Liver (tissue), 3 donors: ENCODE data around the gene ERC1.
"Not testable (repeated sequence)": the region's sequence is repeated elsewhere in the genome, so short reads cannot be mapped to it uniquely, and the experiment has no call there.

Experiments
- FOXA2 ChIP-seq: IDR thresholded peaks from 2 replicates; pipeline ENCODE4 v1.6.1; 2016; ENCODE audit warnings: antibody characterized with exemption
- GABPA ChIP-seq, 2 donors: IDR thresholded peaks in 1 of 2; conservative IDR thresholded peaks in 1 of 2; 2 replicates each; pipeline ENCODE4 v1.6.1; 2016; ENCODE audit warnings: antibody characterized with exemption in 2 of 2, mild to moderate bottlenecking in 1 of 2, moderate library complexity in 1 of 2
- HNF4G ChIP-seq: IDR thresholded peaks from 2 replicates; pipeline ENCODE4 v1.6.1; 2016; ENCODE audit warnings: antibody characterized with exemption
- JUND ChIP-seq, 2 donors: IDR thresholded peaks; 2 replicates each; pipeline ENCODE4 v1.6.1; 2016; ENCODE audit warnings: antibody characterized with exemption in 2 of 2
- MAX ChIP-seq: IDR thresholded peaks from 2 replicates; pipeline ENCODE4 v1.6.1; 2016; ENCODE audit warnings: antibody characterized with exemption
- NR2F2 ChIP-seq: IDR thresholded peaks from 2 replicates; pipeline ENCODE4 v1.6.1; 2016; ENCODE audit warnings: antibody characterized with exemption
- RAD21 ChIP-seq, 2 donors: IDR thresholded peaks; 2 replicates each; pipeline ENCODE4 v1.6.1; 2016; ENCODE audit warnings: antibody characterized with exemption in 2 of 2, mild to moderate bottlenecking in 2 of 2
- RXRA ChIP-seq, 2 donors: IDR thresholded peaks; 2 replicates each; pipeline ENCODE4 v1.6.1; 2017 to 2018; ENCODE audit warnings: antibody characterized with exemption in 2 of 2, mild to moderate bottlenecking in 1 of 2
- SP1 ChIP-seq: IDR thresholded peaks from 2 replicates; pipeline ENCODE4 v1.6.1; 2018; ENCODE audit warnings: antibody characterized with exemption, mild to moderate bottlenecking
- TAF1 ChIP-seq: conservative IDR thresholded peaks from 2 replicates; pipeline ENCODE4 v1.6.1; 2016; ENCODE audit warnings: antibody characterized with exemption, mild to moderate bottlenecking
- YY1 ChIP-seq: IDR thresholded peaks from 2 replicates; pipeline ENCODE4 v1.6.1; 2016; ENCODE audit warnings: antibody characterized with exemption, mild to moderate bottlenecking
- TF ChIP-seq, protein P1 (sequence below): fragments of 150-350 bp; IDR thresholded peaks from 2 replicates; pipeline ENCODE4 v1.5.1; 2017; ENCODE audit warnings: improper control_type of control experiment, low read depth, low read length; ENCODE audit not compliant: missing input control
- TF ChIP-seq, protein P2 (sequence below): IDR thresholded peaks from 2 replicates; pipeline ENCODE4 v1.6.1; 2016; ENCODE audit warnings: antibody characterized with exemption, mild to moderate bottlenecking
- TF ChIP-seq, protein P3 (sequence below): IDR thresholded peaks from 2 replicates; pipeline ENCODE4 v1.6.1; 2016; ENCODE audit warnings: antibody characterized with exemption
- donor health status: healthy.
- donor health status: healthy.

DNA sequence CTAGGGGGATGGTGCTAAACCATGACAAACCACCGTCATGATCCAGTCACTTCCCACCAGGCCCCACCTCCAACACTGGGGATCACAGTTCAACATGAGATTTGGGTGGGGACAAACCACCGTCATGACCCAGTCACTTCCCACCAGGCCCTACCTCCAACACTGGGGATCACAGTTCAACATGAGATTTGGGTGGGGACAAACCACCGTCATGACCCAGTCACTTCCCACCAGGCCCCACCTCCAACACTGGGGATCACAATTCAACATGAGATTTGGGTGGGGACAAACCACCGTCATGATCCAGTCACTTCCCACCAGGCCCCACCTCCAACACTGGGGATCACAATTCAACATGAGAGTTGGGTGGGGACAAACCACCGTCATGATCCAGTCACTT, 207.8 kb downstream of the ERC1 start:
- TF ChIP-seq, protein P1, sequence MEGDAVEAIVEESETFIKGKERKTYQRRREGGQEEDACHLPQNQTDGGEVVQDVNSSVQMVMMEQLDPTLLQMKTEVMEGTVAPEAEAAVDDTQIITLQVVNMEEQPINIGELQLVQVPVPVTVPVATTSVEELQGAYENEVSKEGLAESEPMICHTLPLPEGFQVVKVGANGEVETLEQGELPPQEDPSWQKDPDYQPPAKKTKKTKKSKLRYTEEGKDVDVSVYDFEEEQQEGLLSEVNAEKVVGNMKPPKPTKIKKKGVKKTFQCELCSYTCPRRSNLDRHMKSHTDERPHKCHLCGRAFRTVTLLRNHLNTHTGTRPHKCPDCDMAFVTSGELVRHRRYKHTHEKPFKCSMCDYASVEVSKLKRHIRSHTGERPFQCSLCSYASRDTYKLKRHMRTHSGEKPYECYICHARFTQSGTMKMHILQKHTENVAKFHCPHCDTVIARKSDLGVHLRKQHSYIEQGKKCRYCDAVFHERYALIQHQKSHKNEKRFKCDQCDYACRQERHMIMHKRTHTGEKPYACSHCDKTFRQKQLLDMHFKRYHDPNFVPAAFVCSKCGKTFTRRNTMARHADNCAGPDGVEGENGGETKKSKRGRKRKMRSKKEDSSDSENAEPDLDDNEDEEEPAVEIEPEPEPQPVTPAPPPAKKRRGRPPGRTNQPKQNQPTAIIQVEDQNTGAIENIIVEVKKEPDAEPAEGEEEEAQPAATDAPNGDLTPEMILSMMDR: not testable (repeated sequence)
- TF ChIP-seq RXRA (IDR thresholded peaks at IDR 0.05); NR2F2; TAF1; MAX; YY1; JUND (IDR thresholded peaks at IDR 0.05); HNF4G; SP1; FOXA2; RAD21 (IDR thresholded peaks at IDR 0.05); GABPA (IDR thresholded peaks at IDR 0.05 in 1 of 2, conservative IDR thresholded peaks at IDR 0.05 in 1 of 2): not testable (repeated sequence)
- TF ChIP-seq, protein P2, sequence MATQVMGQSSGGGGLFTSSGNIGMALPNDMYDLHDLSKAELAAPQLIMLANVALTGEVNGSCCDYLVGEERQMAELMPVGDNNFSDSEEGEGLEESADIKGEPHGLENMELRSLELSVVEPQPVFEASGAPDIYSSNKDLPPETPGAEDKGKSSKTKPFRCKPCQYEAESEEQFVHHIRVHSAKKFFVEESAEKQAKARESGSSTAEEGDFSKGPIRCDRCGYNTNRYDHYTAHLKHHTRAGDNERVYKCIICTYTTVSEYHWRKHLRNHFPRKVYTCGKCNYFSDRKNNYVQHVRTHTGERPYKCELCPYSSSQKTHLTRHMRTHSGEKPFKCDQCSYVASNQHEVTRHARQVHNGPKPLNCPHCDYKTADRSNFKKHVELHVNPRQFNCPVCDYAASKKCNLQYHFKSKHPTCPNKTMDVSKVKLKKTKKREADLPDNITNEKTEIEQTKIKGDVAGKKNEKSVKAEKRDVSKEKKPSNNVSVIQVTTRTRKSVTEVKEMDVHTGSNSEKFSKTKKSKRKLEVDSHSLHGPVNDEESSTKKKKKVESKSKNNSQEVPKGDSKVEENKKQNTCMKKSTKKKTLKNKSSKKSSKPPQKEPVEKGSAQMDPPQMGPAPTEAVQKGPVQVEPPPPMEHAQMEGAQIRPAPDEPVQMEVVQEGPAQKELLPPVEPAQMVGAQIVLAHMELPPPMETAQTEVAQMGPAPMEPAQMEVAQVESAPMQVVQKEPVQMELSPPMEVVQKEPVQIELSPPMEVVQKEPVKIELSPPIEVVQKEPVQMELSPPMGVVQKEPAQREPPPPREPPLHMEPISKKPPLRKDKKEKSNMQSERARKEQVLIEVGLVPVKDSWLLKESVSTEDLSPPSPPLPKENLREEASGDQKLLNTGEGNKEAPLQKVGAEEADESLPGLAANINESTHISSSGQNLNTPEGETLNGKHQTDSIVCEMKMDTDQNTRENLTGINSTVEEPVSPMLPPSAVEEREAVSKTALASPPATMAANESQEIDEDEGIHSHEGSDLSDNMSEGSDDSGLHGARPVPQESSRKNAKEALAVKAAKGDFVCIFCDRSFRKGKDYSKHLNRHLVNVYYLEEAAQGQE: not testable (repeated sequence)
- TF ChIP-seq, protein P3, sequence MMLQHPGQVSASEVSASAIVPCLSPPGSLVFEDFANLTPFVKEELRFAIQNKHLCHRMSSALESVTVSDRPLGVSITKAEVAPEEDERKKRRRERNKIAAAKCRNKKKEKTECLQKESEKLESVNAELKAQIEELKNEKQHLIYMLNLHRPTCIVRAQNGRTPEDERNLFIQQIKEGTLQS: not testable (repeated sequence)
